GM18508 (cell line): ENCODE data around the gene ASTN1.

Experiments used
- ATAC-seq: cut with Tn5 transposase; IDR thresholded peaks from one replicate; pipeline ENCODE4 v1.9.1; 2021; ENCODE audit warnings: moderate number of reproducible peaks; ENCODE audit not compliant: insufficient read depth, unreplicated experiment

Gene ASTN1

DNA sequence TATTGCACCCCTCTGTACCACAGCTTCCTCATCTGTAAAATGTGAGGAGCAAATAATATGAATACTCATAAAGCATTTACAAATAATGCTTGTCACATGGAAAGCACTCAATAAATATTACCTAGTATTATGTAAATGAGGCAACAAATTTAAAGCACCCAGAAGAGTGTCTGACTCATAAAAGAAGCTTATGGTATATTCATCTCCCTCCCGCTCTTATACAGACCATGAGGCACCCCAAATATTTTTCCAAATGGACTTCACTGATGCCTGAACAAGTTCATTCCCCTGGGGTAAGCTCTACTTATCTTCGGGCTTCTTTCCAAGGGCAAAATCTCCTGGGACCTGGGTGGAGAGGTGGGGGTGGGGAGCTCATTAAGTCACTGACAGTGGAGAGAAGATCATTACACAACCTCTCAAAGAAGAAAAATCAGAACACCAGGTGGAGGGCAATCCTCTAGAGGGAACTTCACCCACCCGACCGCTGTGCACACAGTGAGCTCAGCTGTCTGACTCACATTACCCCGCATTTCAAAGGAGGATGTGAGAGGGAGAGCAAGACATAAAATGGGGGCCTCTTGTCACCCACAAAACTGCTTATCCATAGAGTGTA is 166.2 kb downstream of the ASTN1 start:
- no peak for ATAC-seq

DNA sequence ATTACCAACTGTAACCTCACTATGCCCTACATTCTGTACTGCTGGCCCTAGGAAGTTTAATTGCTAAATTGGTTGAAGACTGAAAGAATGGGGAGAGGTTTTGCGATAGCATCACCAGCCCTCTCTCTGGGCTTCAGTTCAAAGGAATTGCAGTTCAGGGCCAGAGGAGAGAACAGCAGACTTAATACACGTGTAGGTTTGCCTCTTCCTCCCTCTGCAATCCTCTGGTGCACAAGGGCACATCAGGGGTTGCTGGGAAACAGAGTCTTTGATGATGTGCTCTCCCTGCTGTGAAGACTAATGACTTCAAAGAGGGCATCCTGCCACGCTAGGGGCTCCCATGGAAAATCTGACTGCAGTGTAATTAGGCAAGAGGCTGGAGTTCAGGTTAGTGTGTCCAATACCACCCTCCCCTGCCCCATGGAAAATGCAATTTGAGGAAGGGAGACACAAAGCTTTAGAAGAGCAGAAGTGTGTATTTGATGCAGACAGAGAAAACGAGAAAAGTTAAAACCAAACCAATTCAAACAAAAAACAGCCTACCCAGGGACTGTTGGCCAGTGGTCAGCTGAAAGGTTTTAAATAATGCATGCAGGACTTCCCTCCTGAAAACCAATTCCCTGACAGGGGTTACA is 167.9 kb downstream of the ASTN1 start:
- ATAC-seq: no peak

DNA sequence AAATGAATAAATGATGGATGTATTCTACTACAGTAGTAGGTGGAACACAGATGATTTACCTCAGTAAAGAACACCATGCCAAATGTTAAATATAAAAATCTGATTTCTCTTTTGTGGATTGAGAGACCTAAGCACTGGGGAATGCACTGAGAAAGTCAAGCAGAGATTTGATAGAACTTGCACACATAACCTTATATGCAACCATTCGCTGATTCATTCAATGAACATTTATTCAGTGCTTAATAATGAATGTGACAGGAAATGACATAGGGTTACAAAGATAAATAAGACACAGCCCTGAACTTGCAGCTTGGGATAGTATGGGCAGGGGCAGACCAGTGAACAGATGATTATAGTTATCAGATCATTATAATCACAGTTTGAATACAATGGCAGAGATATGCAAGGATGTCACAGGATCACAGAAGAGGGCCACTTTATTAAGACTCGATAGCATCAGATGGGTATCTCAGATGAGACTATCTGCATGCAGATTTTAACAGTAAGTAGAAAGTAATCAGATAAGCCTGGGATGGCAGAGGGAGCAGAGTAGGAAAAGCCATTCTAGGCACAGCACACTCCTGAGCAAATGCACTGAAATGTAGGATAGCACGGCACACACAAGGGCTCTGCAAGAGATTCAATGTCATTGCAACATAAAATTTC is 169.4 kb downstream of the ASTN1 start:
- ATAC-seq: no peak

DNA sequence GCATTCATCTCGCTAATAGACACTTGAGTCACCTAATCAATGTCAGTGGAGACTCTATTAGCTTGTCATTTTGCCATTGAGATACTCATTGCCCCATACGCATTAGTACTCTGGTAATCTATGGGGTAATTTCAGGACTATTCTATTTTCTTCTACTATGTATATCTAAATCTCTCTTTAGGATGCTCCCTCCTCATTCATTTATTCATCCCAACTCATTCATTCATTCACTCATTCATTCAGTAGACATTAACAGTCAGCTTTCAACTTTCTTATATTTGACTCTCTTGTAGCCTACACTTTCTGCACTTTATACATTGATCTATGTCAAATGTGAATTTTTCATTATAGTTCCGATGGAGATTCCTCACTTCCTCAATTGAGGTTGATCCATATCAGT is 170.9 kb downstream of the ASTN1 start:
- no peak for ATAC-seq

DNA sequence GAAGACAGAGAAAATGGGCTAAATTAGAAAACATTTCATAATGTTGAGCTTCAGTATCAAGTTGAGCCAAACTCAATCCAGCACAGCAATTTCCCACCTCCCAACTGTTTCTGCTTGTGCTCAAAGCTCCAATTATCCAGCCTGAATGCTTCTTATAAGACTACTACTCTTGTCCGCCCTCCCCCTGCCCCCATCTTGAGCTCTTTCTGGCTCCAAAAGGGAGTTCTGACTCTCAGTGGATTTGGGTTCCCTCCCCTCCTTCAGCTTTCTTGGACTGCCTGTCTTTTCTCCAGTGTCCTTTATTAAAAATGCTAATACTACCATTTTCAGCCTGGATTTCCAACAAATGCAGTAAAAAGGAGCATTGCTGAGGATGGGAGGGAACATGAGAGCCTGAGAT is 174.8 kb downstream of the ASTN1 start:
- ATAC-seq: no peak

DNA sequence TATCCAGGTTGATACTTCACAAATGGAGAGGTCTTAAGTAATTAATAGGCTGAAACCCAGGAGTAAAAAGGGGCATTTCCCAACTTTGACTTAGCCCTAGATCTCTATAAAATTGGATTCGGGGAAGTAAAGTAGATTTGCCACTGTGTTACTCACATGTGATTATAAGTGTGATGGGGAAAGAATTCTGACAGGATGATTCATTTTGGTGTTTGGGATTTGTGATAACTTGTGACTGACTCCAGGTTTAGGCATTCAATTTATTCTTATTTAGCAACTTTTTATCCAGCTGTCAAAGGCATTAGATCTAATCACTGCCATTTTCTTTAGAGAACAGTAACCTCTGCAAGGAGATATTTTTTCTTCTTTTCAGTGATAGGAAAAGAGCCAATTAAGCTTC is 175.5 kb downstream of the ASTN1 start:
- no peak for ATAC-seq

DNA sequence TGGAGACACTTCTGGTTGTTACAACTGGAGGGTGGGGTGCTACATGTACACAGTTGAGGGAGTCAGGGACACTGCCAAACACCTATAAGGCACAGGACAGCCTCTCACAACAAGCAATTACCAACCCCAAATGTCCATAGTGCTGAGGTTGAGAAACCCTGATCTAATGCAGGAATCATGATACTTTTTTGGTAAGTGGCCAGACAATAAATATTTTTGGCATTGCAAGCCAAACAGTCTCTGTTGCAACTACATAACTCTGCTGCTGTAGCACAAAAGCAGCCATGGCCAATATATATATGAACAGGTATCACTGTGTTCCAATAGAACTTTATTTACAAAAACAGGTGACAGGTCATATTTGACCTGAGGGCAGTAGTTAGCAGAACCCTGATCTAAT is 177.5 kb downstream of the ASTN1 start:
- ATAC-seq: no peak

DNA sequence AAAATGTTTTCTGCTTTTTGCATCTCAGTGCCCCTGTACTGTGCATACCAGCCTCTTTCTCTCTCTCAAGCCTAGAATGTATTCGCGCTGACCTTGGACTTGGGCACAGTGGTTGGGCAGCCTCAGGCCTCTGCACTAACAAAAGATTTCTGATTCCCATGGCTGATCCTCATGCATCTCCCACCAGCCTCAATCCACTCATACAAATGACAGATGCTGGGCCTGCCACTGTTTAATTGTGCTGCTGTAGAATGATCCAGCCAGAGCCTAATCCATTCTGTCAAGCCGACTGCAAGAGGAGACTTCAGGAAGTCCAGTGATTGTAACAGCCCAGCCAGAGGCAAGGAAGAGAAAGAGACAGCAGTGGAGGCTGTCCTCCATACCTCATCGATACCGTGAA is 180.8 kb downstream of the ASTN1 start:
- no peak for ATAC-seq

DNA sequence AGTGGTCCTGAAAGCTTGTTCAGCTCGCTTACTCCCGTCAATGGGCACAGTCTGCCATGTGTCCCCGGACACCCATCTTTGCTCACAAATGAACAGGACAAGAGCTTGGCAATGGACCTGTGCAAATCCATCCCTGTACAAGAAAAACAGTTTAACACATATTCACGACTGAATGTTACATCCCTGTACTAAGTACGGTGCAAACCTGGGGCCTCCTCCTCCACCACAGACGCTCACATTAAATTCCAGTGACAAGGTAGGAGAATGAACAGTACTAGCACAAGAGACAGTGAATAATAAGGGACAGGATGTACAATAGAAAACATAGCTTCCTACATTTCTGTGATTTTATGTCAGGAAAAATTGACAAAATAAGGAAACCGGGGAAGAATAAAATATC is 187.7 kb downstream of the ASTN1 start:
- ATAC-seq: no peak

DNA sequence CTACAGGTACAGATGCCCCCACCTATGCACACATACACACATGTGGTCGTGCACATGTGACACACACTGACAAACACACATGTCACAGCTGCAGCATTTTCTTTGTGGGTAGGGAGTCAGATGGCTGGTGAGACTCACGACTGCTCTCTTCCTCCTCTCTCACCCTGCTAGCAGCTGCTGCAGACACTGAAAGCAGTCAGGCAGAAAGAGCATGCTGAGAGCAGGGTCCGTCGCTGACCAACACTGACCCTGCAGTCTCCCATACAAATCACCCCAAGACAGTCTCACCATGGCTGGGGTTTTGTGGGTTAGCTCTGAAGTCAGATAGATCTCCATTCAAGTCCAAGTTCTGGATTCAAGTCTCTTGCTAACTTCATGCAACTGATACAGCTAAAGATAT is 188.3 kb downstream of the ASTN1 start:
- ATAC-seq: no peak

DNA sequence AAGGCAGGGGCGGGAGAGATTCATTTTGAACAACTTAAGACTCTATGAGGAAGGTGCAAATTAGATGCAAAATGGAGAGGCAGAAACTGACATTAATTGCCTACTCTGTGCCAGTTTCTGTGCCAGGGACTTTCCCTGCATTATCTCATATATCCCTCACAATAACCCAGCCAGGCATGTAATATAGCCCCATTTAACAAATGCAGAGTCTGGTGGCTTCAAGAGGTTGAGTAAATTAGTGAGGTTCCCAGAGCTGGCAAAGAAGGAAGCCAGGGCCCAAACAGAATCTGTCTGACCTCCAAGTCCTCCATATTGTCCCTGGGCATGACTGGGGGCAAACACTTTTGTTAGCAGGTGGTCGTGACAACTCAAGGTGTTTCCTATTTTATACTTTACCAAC is 199.8 kb downstream of the ASTN1 start:
- no peak for ATAC-seq

DNA sequence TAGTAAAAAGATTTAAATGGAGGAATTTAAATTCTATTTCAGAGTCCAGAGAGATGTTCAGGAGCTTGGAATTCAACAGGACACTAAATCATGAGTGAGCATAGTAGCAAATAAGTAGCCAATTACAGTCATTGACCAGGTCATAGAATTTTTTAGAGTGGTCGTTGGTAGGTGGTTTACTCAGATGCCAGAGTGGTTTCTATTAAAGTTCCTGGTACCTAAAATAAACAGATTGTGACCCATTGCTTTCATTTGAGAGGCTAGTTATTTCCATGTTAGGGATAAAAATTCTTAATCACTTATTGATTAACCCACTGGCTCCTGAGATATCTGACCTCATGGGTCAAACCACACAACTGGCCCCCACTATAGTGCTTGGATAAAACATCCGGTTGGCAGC is 201.3 kb downstream of the ASTN1 start:
- ATAC-seq: no peak

DNA sequence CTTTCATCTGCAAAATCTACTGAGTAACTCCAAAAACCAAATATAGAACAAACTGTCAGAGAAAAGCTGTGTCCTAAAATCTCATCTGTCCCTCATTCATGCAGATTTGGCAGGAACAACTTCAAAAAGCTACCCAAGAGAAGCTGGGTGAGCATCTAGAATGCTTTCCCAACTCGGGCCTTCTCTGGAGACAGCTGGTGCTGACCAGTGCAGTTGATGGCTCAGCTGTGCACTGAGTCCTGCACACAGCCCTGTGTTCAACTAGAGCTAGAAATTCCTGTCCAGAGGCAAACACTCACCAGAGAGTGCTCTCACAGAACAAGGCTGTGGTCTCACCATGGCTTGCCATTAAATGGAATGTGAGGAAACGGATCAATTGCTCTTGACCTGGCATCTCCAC is 202.8 kb downstream of the ASTN1 start:
- ATAC-seq: no peak

DNA sequence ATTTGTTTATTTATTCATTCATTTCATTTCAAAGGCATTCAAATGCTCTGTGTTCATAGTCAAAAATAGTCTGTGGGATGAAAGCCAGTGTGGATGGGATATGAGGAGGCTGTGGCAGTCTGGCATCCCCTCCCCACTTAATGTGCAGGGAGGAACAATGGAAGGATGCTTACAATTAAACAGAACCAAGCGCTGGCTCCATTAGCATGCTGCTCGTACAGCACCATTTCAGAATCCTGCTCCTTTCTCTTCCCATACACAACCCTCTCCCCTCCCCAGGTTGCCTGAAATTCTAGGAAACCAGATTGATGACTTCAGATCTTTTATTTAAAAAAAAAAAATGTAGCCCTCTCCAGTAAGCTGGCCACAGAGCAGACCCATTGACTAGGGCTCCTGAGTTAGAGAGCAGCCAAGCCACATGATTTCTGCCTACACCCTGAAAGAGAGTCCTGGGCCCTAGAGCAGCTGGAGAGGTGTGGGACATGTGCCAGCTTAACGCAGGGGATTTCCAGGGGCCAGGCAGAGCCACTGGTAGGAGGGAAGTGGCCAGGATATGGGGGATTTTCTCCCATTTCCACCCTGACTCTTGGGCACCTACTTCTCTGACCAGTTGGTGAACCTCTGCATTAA is 205.2 kb downstream of the ASTN1 start:
- ATAC-seq: no peak

DNA sequence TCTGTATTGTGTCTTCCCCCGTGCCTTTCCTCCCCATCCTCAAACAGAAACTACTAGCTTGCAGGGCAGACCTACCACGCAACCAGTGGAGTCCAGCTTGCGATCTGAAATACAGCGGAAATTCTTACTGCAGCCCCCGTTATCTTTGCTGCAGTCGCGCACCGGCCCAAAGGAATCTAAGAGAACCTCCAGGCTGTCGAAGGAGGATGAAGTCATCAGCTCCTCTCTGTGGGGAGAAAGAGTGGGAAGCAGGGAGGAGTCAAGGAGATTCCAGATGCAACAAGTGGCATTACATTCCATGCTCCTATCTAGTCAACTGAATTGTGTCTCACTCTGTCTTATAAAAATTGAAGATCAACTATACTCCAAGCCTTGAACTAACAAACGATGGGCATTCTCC is 206.9 kb downstream of the ASTN1 start:
- ATAC-seq: no peak

DNA sequence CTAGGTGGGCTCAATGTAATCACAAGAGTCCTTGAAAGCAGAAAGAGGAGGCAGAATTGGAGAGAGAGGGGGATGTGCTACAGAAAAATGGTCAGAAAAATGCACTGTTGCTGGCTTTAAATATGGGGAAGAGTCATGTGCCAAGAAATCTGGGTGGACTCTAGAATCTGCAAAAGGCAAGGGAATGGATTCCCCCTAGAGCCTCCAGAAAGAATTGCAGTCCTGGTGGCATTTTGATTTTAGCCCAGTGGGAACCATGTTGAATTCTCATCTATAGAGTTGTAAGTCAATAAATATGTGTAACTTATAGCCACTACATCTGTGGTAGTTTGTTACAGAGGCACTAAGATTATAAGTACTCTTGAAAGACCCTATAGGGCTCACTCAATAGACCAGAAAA is 210.3 kb downstream of the ASTN1 start:
- ATAC-seq: no peak

DNA sequence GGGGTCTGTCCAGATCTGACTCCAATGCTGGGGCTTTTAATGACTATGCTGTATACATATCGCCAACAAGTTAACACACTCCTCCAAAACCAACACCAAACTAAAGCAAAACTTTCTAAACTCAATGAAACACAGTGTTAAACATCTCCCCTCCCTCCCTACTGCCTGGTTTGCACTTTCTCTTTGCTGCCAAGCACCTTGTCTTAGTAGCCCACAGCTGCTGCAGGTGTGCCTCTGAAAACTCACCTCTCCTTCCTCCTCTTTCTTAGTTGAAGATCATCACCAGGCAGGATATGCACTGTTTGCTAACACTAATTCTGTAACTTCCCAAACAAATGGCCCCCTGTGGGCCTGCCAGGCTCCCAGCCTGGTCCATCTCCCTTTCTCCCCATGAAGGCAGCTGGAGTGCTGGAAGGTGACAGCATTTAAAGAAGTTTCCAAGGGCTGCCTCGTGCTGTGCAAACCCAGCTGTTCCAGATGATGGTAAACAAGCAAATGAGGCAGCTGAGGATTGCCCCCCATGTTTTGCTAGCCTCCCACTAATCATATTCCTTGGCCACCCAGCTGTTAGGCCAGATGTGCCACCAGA is 213.7 kb downstream of the ASTN1 start:
- ATAC-seq: no peak

DNA sequence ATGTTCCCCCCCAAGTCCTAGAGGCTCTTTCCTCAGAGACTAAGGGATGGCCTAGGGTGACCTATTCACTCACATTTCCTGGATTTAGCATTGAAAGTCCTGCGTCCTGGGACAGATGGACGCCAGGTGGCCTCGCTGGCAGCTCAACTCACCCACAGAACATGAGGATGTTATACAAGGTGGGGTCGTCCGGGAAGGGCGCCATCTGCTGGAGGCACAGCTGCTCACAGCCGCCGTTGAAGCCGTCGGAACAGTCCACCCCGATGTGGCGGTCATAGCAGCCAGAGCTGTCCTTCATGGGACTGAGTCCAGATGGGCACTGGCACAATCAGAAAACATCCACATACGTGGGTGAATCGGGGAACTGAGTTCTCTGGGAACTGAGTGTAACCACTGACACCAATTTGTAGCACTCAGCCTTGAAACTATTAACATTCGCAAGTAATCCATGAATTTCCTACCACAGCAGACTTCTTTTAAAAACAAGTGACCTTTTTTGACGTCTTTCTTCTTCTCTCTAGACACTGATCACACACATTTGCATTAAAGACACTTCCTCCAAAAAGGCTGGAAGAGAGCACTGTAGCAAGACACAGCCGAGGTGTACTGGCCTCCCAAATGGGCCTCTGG is 215.4 kb downstream of the ASTN1 start:
- ATAC-seq: no peak

DNA sequence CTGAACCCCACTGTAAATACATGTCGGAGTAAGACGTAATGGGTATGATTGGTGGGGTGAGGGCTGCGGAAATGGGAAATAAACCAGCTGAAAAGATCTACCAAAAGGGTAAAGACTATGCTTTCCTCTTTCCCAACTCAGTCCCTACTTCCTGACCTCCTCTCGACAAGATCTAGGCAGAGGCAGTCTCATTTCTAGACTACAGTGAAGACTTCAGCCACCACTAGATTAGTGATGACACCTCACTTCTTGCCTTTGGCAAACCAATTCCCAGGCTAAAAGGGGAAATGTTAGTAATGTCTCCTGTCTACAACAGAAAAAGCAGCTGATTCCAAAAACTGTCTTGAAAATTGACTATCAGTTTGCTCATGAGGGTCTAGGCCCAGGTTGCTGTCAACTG is 219.9 kb downstream of the ASTN1 start:
- no peak for ATAC-seq

DNA sequence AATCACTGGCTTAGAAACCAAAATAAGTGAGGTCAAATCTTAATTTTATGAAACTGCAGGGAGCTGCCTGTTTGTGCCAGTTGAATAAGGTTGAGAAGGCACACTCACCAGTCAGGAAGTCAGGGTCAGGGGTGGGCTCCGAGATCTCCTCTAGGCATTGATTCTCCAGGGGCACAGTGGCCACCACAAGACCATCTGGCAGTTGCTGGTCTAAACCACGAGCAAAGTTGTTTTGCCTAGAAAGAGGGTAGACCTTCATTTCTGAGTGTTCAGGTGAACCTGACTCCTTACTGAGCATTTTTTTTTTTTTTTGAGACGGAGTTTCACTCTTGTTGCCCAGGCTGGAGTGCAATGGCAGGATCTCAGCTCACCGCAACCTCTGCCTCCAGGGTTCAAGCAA is 220.7 kb downstream of the ASTN1 start:
- no peak for ATAC-seq

DNA sequence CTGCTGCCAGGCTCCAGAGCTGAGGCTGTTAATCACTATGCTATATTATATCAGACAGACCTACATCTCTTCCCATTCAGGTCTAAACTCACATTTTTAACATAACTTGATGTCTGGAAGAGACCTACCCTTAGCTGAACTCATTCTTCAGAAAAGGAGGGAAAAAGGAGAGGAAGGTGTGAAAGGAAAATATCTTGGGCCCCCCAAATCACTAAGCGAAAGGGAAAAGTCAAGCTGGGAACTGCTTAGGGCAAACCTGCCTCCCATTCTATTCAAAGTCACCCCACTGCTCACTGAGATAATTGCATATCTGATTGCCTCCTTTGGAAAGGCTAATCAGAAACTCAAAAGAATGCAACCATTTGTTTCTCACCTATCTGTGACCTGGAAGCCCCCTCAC is 222.2 kb downstream of the ASTN1 start:
- ATAC-seq: no peak
